ENCODE data around the gene PTPN18. TPM values are rescaled to one million over a fixed set of nuclear protein-coding genes. Genes with fewer than 3 reads are reported as not detected.

PTPN18 gene
- polyA plus RNA-seq, 1 experiment = 24.4 TPM

GRCh38 chr2:130381619-130382018 lies 25.8 kb downstream of the PTPN18 start:
- CTCF ChIA-PET = interaction anchor here (0.6 kb wide), 1 partner anchor 26 kb away, joined by 4 read pairs; no protein-coding TSS in a partner anchor
- POLR2A ChIA-PET = no interaction called here
- DNase-seq (ENCODE audit: low read depth) = no peak
- Histone ChIP-seq H3K36me3 (ENCODE audit: control insufficient read depth, insufficient read depth, low read length) (peaks cover 10% of the 10 kb centered on the region), H3K4me3 (ENCODE audit: low read depth, low read length) (no peak overlapping the region), H3K27me3 (ENCODE audit: control insufficient read depth, insufficient read depth, low read length) (no peaks in the 10 kb centered on the region)
- TF ChIP-seq, protein P1, sequence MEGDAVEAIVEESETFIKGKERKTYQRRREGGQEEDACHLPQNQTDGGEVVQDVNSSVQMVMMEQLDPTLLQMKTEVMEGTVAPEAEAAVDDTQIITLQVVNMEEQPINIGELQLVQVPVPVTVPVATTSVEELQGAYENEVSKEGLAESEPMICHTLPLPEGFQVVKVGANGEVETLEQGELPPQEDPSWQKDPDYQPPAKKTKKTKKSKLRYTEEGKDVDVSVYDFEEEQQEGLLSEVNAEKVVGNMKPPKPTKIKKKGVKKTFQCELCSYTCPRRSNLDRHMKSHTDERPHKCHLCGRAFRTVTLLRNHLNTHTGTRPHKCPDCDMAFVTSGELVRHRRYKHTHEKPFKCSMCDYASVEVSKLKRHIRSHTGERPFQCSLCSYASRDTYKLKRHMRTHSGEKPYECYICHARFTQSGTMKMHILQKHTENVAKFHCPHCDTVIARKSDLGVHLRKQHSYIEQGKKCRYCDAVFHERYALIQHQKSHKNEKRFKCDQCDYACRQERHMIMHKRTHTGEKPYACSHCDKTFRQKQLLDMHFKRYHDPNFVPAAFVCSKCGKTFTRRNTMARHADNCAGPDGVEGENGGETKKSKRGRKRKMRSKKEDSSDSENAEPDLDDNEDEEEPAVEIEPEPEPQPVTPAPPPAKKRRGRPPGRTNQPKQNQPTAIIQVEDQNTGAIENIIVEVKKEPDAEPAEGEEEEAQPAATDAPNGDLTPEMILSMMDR (IDR thresholded peaks at IDR 0.05; ENCODE audit: insufficient read depth, low read depth, low read length) = no peak

GRCh38 chr2:130382313-130382917 lies 26.6 kb downstream of the PTPN18 start:
- POLR2A ChIA-PET = no interaction called here
- no peak overlapping the region for H3K4me3 ChIP-seq (ENCODE audit: low read depth, low read length)
- TF ChIP-seq, protein P1 (IDR thresholded peaks at IDR 0.05; ENCODE audit: insufficient read depth, low read depth, low read length) = no peak
- H3K36me3 ChIP-seq (ENCODE audit: control insufficient read depth, insufficient read depth, low read length) = peaks cover 10% of the 10 kb centered on the region
- no peaks in the 10 kb centered on the region for H3K27me3 ChIP-seq (ENCODE audit: control insufficient read depth, insufficient read depth, low read length)
- no peak for DNase-seq (ENCODE audit: low read depth)
- CTCF ChIA-PET = interaction anchor here (2.0 kb wide), 1 partner anchor 9 kb away, joined by 9 read pairs; no protein-coding TSS in a partner anchor

- Histone ChIP-seq H3K27me3 (ENCODE audit: control insufficient read depth, insufficient read depth, low read length) (no peaks in the 10 kb centered on the region), H3K4me3 (ENCODE audit: low read depth, low read length) (no peak overlapping the region), H3K36me3 (ENCODE audit: control insufficient read depth, insufficient read depth, low read length) (peaks cover 7% of the 10 kb centered on the region; the same call in 1 of the 2 replicates)
- CTCF ChIA-PET = no interaction called here
- POLR2A ChIA-PET = no interaction called here
- TF ChIP-seq, protein P1 (IDR thresholded peaks at IDR 0.05; ENCODE audit: insufficient read depth, low read depth, low read length) = no peak
- no peak for DNase-seq (ENCODE audit: low read depth)
These were observed 29.9 kb downstream of the PTPN18 start for GRCh38 chr2:130385709-130386108.

- Histone ChIP-seq H3K4me3 (ENCODE audit: low read depth, low read length) (no peak overlapping the region), H3K36me3 (ENCODE audit: control insufficient read depth, insufficient read depth, low read length) (peaks cover 3% of the 10 kb centered on the region; the same call in 1 of the 2 replicates), H3K27me3 (ENCODE audit: control insufficient read depth, insufficient read depth, low read length) (no peaks in the 10 kb centered on the region)
- TF ChIP-seq, protein P1 (IDR thresholded peaks at IDR 0.05; ENCODE audit: insufficient read depth, low read depth, low read length) = no peak
- CTCF ChIA-PET = no interaction called here
- no peak for DNase-seq (ENCODE audit: low read depth)
- POLR2A ChIA-PET = no interaction called here
These were observed 31.2 kb downstream of the PTPN18 start for GRCh38 chr2:130387071-130387400.

DNA sequence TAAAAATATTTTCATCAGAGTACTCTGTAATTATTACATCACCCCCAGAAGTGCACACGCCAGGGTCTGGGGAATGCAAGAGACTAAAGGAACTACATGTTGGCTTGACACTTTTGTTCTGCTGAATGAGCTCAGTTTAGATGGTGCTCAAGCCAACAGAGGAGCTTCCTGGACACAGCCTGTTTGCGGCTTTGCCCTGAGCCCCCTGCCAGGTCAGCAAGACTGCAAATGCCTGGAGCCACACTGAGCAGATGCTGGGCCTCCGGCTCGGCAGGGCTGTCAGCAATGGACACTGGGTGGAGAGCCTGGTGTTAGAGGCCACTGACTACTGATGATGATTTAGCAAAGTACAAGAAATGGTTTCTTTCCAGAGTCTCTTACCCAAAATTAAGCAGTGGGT lies 31.9 kb downstream of the PTPN18 start:
- Histone ChIP-seq H3K27me3 (ENCODE audit: control insufficient read depth, insufficient read depth, low read length) (no peaks in the 10 kb centered on the region), H3K36me3 (ENCODE audit: control insufficient read depth, insufficient read depth, low read length) (peaks cover 1% of the 10 kb centered on the region; the same call in 1 of the 2 replicates), H3K4me3 (ENCODE audit: low read depth, low read length) (no peak overlapping the region)
- DNase-seq (ENCODE audit: low read depth) = no peak
- POLR2A ChIA-PET = no interaction called here
- TF ChIP-seq, protein P1 (IDR thresholded peaks at IDR 0.05; ENCODE audit: insufficient read depth, low read depth, low read length) = no peak
- CTCF ChIA-PET = interaction anchor here (0.7 to 3.0 kb wide), 3 partner anchors 10 to 52 kb away, joined by 3 to 14 read pairs (median 3); no protein-coding TSS in a partner anchor
